HG03066 (cell line): ENCODE measurements around the gene RAD23B.

Experiments used
- ATAC-seq: cut with Tn5 transposase; IDR thresholded peaks from one replicate; pipeline ENCODE4 v1.9.1; 2021; ENCODE audit warnings: low read depth; ENCODE audit not compliant: unreplicated experiment

RAD23B gene

GRCh38 chr9:107367727-107368502 lies 84.8 kb downstream of the RAD23B start:
- ATAC-seq = no peak

- ATAC-seq = no peak
These were observed 85.6 kb downstream of the RAD23B start for GRCh38 chr9:107368696-107369095.

- ATAC-seq = no peak
These were observed 90.7 kb downstream of the RAD23B start for GRCh38 chr9:107373809-107374208.

GRCh38 chr9:107375001-107375400 lies 91.9 kb downstream of the RAD23B start:
- ATAC-seq = no peak

- ATAC-seq = no peak
These were observed 92.7 kb downstream of the RAD23B start for GRCh38 chr9:107375651-107376369.

GRCh38 chr9:107378006-107378405 lies 94.9 kb downstream of the RAD23B start:
- ATAC-seq = no peak
